Activated T-helper 1 cell treated with Interleukin-2 at 50 U/mL for 16 hours (primary cell): Measurements from ENCODE around the gene COL20A1.

ENCODE experiments used
- DNase-seq: peaks from one replicate; pipeline ENCODE4 v3.0.0-alpha.2; 2020; ENCODE audit warnings: low read depth

The COL20A1 gene

DNA sequence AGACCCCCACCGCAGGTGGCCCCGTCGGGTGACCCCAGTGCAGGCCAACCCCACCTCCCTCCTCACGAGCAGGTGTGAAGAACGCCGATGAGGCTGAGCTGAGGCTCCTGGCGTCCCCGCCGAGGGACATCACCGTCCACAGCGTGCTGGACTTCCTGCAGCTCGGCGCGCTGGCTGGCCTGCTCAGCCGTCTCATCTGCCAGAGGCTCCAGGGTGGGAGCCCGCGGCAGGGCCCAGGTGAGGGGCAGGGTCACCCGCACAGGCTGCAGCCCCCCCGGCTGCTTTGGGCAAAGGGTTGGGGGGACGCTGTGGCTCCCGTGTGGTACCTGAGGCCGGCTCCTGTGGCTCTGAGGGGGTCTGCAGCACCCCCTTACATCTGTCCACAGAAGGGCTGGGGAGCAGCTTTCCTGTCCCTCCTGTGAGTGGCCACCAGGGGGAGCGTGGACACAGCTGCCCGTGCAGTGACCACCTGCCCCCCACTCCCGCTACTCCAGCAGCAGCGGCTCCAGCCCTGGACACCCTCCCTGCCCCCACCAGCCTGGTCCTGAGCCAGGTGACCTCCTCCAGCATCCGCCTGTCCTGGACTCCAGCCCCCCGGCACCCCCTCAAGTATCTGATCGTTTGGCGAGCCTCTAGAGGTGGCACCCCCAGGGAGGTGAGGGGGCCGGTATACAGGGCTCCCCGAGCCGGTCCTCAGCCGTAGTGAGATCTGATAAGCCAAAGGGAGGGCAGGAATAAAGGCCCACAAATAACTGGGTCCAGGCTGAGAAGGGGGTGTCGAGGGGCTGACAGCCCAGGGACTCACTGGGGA, 16.5 kb downstream of the COL20A1 start:
- DNase-seq, result no peak

DNA sequence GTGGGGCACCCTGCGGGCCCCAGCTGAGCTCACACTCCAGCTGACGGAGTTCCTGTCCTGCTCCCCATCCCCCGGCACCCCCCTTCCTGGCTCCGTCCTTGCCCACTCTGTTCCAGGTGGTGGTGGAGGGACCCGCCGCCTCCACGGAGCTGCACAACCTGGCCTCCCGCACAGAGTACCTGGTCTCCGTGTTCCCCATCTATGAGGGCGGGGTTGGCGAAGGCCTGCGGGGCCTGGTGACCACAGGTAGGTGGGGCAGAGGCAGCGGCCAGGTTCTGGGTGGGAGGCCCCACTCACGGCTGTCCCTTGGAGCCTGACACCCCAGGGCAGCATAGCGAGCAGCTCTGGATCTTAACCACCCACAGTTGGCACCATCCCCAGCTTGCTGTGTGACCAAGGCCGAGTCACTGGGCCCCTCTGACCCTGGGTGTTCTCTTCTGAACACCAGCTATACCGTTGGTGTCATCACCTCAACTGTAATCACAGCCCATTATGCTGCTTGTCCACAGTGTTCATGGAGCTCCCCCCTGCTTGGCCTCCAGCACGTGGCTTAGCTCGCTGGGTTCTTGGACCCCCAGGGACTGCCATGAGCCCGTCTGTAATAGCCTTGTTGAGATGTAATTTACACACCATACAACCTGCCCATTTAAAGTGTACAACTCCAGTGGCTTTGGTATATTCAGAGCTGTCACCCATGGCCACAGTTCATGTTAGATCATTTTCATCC, 17.4 kb downstream of the COL20A1 start:
- DNase-seq, result no peak

DNA sequence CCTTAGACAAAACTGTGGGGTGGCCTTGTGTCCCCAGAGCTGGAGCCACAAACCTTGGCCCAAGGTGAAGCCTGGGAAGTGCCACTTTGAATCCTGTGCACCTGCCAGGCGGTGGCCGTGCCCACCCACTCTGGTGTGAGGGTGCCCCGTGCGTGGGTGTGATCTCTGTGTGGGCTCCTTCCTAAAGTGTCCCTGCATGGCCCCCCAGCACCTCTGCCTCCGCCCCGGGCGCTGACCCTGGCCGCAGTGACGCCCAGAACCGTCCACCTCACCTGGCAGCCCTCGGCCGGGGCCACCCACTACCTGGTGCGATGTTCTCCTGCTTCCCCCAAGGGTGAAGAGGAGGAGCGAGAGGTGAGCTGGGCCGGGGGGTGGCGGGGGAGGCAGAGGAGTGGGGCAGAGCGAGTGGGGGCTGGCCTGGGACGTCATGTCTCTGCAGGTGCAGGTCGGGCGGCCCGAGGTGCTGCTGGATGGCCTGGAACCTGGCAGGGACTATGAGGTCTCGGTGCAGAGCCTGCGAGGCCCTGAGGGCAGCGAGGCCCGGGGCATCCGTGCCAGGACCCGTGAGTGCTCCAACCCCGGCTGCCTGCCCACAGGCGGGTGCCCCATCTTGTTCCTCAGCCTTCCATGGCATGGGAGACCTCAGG, 18.3 kb downstream of the COL20A1 start:
- DNase-seq, result no peak

DNA sequence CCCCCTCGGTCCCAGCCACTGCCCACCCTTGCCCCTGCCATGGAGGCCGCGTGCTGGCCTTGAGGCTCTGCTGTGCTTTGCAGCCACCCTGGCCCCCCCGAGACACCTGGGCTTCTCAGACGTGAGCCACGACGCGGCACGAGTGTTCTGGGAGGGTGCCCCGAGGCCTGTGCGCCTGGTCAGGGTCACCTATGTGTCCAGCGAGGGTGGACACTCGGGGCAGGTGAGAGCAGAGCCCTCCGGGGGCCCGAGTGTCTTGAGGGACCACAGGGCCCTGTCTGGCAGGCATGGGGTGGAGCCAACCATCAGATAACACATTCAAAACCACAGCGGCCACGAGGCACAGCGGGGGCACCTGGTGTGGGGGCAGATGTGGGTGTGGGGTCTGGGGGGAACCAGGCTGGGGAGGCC, 18.9 kb downstream of the COL20A1 start:
- DNase-seq, result no peak

DNA sequence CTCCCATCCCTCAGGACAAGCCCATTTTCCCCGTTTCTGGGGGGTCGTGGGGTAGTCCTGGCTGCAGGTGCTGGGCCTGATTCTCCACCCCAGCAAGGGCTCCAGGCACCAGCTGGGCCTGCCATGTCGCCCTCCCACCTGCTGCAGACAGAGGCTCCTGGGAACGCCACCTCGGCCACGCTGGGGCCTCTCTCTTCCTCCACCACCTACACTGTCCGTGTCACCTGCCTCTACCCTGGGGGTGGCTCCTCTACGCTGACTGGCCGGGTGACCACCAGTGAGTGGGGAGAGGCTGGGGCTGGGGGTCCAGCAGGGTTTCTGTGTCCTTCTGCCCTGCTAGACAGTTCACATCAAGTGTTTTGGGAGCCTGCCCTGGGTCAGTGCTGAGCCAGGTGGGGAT, 19.3 kb downstream of the COL20A1 start:
- DNase-seq, result no peak

DNA sequence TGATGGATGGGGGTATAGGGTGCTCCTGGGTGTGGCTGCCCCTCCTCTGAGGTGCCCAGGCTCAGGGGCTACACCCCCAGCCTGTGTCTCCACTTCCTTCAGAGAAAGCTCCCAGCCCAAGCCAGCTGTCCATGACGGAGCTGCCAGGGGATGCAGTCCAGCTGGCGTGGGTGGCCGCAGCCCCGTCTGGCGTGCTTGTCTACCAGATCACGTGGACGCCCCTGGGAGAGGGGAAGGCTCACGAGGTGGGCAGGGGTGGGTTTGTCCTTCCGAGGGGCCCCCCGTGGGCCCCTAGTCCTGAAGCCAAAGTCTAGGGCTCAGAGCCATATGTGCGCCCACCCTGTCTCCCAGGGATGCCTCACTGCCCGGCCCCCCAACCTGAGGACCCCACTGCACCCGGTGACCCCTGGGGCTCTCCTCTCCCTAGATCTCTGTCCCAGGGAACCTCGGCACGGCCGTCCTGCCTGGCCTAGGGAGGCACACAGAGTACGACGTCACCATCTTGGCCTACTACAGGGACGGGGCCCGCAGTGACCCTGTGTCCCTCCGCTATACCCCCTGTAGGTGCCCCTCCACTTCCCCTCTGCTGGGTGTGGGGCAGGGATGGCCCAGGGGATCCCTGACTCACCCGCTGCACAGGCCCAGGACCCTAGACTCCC, 19.8 kb downstream of the COL20A1 start:
- DNase-seq, result no peak

DNA sequence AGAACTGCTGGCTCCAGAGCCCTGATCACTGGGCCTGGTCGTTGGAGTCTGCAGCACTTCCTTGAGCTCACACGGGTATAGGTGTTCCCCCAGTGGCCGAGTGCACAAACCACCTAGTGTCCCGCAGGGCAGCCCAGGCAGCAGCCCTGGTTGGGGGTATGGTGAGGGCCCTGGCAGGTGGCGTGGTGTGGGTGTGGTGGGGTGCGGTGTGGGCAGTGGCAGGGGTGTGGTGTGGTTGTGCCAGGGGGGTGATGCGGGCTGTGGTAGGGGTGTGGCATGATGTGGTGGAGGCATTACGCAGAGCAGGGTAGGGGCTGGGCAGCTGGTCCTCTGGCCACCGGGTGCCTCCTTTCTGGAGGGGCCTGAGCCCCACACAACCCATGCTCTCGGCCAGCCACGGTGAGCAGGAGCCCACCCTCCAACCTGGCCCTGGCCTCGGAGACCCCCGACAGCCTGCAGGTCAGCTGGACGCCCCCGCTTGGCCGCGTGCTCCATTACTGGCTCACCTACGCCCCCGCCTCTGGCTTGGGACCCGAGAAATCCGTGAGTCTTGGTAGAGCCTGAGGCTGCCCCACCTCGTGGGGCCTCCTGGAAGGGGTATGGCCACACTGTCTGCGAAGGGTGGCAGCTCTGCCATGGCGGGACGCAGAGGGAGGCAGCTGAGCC, 20.5 kb downstream of the COL20A1 start:
- DNase-seq, result no peak

DNA sequence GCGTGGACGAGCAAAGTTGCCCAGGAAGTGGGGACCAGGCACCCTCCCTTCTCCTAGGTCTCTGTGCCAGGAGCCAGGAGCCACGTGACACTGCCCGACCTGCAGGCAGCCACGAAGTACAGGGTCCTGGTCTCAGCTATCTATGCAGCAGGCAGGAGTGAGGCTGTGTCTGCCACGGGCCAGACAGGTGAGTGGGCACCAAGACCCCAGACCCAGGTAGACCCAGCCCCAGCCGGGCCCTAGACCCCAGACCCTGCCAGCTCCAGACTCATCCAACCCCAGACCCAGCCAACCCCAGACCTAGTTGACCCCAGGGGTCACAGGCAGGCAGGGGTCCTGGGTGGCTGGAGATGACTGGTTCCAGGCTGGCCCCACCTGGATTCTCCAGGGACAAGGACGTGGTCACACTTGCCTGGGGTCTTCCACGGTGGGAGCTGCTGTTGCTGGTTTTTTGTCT, 21.1 kb downstream of the COL20A1 start:
- DNase-seq, result no peak

DNA sequence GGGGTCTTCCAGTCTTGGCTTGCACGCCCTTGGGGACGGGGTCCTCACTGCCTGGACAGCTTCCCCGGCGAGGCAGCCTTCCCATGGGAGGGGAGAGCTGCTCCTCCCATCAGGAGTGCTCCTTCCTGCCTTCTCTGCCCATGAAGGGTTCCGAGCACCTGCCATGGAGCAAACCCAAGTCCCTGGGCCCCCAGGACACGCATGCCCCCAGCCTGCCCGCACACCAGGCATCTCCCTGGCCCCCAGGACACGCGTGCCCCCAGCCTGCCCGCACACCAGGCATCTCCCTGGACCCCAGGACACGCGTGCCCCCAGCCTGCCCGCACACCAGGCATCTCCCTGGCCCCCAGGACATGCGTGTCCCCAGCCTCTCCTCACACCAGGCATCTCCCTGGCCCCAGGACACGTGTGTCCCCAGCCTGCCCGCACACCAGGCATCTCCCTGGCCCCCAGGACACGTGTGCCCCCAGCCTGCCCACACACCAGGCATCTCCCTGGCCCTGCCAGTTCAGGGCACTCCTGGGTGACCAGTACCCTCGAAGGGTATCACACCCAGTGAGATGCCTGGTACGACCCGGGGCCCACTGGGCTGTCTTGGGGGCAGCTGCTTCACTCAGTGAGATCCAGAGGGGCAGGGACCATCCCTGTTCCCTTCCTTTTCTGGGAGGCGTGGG, 21.7 kb downstream of the COL20A1 start:
- DNase-seq, result no peak

DNA sequence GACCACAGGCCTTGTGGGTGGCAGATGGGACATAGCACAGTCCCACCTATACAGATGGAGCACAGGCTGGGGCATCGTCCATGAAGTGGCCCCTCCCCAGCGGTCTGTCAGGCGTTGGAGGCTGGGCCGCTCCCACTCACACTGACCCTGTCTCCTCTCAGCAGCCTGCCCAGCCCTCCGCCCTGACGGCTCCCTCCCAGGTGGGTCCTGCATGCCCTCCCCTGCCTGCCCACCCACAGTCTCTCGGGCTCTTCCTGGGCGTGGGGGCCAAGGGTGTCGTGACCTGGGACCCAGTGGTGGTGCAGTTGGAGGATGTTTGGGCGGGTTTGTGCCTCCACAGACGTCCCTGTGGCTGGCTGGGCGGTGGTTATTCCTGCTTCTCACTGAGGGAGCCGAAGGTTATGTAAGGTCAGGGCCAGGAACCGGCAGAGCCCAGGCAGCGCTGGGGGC, 22.3 kb downstream of the COL20A1 start:
- DNase-seq, result no peak

DNA sequence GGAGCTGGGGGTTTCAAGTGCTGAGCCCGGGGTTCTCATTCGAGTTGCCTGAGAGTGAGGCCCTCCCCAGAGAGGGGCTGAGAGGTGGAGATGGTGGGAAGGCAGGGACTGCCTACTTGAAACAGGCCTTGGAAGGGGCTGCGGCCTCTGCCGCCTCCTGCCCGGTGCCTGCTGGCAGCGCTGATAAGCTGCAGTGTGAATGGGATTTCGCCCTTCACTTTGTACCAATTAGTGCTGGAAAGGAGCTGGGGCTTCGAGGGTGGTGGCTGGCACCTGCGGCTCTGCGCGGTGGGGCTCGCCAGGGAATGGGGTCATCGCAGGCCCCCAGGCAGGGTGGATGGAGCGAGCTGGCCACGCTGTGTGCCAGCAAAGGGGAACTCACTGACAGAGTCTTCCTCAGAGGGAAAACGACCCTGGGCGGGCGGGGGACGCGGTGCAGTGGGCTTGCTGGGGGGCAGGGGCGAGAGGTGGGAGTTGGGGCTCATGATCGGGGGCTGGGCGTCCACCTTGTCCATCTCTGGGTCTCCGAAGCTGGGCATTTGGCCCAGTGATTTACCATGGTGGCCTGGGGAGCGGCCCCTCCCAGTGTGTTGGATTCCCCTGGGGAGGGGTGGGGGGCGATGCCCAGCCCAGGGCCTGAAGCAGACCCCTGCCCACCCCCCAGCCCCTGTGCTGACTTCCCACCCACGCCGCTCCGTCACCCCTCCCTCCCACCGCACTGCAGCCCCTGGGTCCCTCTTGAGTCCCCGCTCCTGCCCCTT, 22.9 kb downstream of the COL20A1 start:
- DNase-seq, result no peak

DNA sequence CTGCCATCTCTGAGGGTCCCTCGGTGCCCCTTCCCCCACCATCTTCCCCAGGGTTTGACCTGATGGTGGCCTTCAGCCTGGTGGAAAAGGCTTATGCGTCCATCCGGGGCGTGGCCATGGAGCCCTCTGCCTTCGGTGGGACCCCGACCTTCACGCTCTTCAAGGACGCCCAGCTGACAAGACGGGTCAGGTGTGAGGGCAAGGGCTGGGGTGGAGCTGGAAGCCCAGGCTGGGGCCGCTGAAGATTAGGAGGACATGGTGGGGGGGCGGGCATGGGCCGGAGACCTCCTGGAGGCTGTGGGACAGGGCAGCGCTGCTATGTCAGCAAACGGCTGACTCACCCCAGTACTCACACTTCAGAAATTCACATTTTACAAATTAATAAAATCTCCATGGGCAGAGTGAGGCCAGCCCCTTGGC, 23.5 kb downstream of the COL20A1 start:
- DNase-seq, result no peak

DNA sequence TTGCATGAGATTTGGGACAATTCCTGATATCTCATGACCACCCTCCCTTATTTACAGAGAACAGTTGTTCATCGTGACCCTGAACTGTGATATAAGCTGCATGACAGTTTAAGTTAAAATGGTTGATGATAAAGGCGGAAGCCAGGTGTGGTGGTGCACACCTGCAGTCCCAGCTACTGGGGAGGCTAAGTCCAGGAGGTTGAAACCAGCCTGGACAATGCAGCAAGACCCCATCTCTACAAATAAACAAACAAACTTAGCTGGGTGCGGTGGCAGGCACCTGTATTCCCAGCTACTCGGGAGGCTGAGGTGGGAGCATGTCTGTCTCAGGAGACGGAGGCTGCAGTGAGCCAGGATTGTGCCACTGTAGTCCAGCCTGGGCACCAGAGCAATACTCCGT, 24.1 kb downstream of the COL20A1 start:
- no peak for DNase-seq

DNA sequence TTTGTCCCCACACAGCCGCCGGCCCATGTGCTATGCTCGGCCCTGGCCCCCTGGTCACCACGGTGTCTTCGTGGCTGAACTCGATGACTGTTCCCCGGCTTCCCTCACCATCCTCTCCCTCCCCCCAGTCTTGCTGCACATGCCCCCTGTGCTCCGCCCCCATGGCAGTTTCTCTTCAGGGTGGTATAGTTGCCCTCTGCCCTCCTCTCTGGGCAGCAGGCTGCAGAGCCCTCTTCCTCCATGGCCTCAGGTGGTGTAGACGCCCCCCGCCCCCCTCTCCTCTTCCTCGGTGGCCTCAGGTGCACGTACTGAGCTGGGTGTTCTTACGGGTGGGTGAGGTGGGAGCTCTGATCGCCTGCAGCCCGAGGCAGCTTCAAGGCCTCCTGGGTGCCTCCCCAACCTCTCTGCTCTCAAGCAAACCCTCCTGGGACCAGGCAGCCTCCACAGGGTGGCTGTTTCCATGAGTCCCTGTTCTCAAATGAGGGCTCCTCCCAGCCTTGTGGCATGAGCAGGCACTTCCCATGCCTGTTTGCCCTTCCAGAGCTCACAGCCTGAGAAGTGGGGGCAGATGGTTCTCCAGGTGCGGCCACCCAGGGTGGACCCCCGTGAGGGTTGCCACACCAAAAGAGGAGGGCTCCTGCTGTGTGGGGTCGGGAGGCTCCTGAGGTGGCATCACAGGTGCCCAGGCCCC, 24.8 kb downstream of the COL20A1 start:
- no peak for DNase-seq

DNA sequence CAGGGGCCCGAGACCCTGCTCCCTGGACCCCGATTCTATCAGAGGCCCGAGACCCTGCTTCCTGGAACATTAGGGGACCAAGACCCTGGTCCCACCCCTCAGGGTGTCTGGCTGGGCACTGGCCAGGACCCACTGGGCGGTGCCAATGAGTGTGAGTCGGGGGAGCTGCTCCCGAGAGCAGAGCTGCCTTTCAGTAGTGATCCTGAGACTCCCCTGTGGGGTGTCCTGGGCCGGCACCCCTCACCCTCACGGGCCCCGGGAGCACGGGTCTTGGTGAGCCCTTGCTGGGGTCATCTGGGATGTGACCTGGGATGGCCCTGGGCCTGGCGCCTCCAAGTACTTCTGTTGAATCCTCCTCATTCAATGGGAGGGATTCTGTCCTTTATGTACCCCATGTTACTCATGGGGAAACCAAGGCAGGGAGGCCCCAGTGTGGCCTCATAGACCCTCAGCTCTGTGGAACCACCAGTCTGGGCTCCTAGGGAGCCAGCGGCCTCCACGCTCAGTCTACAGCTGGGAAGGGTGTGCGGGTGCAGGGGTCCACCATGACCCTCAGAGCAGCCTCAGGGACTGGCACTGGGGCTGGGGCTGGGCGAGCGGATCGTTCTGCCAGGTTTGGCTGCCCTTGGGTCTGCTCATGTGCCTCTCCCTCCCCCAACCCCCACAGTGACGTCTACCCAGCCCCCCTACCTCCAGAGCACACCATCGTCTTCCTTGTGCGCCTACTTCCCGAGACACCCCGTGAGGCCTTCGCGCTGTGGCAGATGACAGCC, 25.6 kb downstream of the COL20A1 start:
- no peak for DNase-seq

DNA sequence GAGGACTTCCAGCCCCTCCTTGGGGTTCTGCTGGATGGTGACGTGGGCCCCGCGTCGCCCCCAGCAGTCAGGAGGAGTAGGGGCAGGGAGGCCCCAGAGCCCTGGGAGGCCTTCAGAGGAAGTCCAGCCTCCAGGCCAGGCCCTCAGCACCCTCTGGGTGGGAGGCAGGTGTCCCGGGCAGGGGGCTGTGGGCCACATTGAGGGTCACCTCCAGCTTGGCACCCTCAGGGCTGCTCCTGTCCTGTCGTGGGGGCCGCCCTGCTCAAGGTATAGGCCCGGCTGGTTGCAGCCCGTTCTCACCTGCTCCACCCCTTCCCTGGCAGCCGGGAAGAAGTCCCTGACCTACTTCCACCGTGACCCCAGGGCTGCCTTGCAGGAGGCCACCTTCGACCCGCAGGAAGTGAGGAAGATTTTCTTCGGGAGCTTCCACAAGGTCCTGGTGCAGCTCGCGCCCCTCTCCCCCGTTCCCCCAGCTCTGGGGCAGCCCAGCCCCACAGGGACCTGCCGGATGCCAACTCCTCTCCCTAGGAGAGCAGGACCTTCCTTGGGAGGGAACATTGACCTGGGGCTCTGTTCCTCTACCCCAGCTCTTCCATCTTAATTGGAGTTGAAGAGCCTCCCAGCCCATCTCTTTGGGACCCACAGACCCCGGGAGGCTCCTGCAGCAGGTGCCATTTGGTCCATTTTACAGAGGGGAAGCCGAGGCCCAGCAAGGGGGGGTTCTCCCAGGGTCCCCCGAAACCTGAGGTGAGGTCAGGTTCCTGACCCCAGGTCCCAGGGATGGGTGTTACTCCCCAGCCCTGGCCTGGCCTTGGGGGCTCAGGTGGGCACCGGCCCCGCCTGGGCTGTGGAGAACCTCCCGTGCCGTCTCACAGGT, 26.4 kb downstream of the COL20A1 start:
- DNase-seq, result no peak

DNA sequence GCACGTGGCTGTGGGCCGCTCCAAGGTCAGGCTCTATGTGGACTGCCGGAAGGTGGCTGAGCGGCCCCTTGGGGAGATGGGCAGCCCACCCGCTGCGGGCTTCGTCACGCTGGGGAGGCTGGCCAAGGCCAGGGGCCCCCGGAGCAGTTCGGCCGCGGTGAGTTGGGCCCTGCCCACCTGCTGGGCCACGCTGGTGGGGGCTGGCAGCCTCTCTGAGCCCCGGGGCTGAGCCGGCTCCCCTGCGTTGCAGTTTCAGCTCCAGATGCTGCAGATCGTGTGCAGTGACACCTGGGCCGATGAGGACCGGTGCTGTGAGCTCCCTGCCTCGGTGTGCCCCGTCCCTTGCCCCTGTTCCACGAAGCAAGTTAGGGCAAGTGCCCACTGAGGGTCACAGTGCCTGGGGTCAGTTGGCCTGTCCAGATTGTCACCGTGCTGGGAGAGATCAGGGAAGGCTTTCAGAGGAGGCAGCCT, 27.1 kb downstream of the COL20A1 start:
- DNase-seq, result no peak

DNA sequence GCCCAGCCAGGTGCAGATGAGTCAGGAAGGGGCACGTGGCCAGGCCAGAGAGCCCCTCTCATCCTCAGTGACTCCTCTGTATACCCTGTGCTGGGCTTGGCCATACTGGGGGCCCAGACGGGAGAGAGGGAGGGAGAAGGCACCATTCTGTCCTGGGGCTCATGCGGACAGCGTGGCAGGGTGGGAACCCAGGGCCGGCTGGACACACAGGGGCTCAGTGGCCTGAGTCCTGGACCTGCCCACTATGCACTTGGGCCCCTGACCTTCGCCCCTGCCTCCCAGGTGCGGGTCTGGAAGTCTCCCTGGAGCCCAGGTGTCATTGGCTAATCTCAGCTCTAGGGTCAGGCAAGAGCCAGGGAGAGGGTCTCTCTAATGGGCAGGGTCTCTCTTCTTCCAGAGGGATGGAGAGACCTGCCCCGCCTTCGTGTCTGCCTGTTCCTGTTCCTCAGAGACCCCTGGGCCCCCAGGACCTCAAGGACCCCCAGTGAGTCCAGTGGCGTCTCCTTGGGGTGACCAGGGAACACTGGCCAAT, 27.7 kb downstream of the COL20A1 start:
- DNase-seq, result no peak
